OCI-M2 (cell line): ENCODE measurements around the gene CRX.
"Not testable (repeated sequence)": the region's sequence is repeated elsewhere in the genome, so short reads cannot be mapped to it uniquely, and the experiment has no call there.

Experiments used
- DNase-seq: peaks from one replicate; lab custom pipeline; 2025; ENCODE audit not compliant: unreplicated experiment; lab: John Stamatoyannopoulos, UW

The CRX gene

GRCh38 chr19:47803148-47803547 is 18.6 kb upstream of the CRX start:
- DNase-seq, result not testable (repeated sequence)

DNA sequence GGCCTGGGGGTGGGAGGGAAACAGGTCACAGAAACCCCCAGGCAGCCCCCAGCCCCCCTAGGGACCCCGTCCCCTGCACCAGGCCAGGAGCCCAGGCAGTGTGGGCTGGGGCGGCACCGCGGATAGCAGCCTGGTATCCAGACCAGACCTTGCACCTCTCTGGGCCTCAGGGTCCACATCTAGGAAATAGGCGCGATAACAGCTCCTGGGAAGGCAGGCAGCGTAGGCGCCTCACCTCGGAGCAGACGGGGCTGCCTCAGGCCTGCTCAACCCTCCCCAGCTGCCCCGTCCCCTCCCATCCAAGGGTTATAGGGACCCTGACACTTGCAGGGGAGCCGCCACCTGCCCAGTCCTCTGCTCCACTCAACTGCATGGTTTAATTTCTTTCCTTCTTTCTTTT is 18.1 kb upstream of the CRX start:
- not testable (repeated sequence) for DNase-seq

DNA sequence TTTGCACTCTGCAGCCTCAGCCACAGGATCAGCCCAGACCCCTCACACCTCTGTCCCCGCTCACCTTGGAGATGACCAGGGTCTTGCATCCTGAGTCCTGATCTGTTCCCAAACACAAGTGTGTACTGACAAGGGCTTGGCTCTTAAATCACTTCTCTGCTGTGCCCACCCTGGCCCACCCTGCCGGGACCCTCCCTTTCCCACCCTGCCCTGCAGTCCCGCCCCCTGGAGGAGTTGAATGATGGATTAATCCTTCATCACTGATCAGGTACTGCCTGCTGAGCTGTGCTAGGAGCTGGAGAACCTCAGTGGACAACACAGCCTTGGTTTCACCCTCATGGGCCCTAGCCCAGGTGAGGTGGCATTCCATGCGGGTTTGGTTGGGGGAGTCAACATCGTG is 17.3 kb upstream of the CRX start, which contains the start of gene TPRX1:
Gene TPRX1 (minus strand): TSS at position 101 of the 400 bp plus-strand sequence. CDS start 12 bp downstream, at position 89.
- DNase-seq, result not testable (repeated sequence)

DNA sequence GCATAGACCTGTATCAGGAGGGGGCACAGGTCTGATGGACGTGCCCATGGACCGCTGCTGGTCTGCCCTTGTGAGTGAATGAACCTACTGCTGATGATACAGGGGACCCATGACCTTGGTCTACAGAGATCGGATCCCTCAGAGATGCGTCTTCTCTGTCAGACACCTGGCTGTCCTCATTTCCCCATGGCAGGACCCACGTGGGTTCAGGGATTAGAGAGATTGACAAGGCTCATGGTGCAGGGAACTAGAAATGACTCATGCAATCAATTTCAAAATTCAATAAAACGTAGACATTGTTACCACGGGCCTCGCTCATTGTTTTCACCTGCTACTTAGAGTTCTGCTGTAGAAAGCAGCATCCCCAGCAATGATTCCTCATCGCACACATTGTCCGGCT is 16.4 kb upstream of the CRX start:
- DNase-seq, result no peak

- no peak for DNase-seq
Measured at GRCh38 chr19:47806435-47806834, 15.3 kb upstream of the CRX start.

DNA sequence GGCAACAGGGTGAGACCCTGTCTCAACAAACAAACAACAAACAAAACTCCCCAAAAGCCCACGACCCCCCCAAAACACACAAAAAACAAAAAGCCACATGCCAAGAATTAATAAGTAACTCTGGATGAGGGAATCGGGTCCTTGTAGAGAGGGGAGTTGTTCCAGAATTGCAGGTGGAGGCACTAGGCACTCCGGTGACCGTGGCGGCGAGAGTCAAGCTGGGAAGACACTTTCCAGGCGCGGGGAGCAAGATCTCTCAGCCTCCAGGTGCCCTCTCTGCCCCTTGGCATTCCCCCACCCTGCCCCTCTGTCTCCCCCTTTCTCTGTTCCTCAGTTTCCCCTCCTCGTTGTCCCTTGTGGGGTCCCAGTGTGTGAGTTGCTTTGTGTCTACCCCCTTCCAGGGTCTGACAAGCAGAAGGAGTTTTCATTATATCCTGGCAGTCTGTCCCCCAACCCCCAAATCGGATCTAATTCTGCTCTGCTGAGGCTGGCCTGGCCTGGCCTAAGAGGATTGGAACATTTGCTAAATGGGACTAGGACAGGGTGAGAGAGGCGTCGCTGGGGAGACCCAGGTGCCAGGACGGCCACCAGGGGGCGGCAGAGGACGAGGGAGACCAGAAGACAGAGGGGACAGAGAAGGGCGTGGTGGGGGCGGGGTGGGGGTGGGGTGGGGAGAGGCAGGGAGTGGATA is 8.3 kb upstream of the CRX start:
- peak; percentile 37 for DNase-seq

DNA sequence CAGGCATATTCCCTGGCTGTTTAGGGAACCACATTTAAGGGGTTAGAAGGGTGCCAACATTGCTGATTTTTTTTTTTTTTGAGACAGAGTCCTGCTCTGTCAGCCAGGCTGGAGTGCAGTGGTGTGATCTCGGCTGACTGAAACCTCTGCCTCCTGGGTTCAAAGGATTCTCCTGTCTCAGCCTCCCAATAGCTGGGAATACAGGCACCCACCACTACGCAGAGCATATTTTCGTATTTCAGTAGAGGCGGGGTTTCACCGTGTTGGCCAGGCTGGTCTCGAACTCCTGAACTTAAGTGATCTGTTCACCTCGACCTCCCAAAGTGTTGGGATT is 7.8 kb upstream of the CRX start:
- no peak for DNase-seq

DNA sequence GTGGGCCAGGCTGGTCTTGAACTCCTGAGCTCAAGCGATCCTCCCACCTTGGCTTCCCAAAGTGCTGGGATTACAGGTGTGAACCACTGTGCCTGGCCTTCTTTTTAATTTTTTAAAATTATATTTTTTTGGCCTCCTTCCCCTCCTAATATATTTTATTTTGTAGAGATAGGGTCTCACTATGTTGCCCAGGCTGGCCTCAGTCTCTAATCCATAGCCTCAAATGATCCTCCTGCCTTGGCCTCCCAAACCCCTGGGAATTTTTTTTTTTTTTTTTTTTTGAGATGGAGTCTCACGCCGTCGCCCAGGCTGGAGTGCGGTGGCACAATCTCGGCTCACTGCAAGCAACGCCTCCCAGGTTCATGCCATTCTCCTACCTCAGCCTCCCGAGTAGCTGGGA is 5.5 kb upstream of the CRX start:
- DNase-seq, result not testable (repeated sequence)

DNA sequence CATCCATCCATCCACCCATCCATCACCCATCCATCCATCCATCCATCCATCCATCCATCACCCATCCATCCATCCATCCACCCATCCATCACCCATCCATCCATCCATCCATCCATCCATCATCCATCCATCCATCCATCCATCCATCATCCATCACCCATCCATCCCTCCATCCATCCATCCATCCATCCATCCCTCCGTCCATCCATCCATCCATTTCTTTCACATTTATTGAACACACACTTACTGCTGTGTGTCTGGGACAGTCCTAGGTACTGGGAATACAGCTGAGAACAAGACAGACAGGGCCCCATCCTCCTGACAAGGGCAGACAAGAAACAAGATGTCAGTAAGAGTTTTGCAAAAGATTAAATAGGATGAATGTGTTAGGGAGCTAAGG is 3.5 kb upstream of the CRX start:
- DNase-seq, result not testable (repeated sequence)

DNA sequence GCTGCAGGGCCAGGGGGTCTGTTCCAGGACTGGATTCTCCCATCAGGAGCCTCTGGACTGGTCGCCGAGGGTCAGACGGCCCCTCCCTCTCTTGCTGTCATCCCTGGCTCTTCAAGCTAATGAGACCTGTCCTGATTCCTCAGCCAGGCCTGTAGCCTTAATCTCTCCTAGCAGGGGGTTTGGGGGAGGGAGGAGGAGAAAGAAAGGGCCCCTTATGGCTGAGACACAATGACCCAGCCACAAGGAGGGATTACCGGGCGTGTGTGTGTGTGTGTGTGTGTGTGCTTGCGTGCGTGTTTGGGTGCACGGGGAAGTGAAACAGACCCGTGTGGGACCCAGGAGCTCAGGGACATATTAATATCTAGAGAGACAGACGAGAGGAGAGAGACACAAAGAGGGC is 1.9 kb upstream of the CRX start:
- no peak for DNase-seq

DNA sequence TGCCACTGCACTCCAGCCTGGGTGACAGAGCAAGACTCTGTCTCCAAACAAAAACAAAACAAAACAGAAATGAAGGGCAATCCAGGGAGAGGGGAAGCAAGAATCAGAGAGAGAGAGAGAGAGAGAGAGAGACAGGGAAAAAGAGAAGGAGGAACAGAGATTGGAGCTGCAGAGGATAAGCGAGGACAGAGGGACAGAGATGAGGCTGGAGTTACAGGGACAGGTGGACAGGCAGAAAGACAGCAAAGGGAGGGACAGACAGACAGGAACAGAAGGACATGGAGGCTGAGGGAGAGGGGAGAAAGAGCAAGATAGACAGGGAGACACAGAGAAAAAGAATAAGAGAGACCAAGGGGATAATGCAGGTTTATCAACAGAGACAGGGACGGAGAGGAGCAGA is 1.3 kb upstream of the CRX start:
- DNase-seq, result no peak

DNA sequence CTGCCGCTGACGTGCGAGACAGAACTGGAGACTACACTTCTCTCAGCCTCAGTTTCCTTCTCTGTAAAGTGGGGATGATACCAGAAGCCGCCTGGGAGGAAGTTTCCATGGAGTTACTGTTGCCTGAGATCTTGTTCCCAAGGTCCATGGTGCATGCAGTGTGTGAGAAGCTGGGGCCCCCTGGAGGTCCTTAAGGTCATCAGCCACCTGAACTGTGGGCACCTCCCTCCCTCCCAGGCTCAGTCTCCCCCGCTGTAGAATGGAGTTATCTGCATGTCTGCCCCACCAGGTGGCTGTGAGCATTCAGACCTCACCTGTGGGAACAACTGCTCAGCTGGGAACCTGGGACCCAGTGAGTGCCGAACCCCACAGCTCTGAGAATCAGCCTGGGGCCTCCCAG is 2.7 kb downstream of the CRX start:
- DNase-seq, result no peak

DNA sequence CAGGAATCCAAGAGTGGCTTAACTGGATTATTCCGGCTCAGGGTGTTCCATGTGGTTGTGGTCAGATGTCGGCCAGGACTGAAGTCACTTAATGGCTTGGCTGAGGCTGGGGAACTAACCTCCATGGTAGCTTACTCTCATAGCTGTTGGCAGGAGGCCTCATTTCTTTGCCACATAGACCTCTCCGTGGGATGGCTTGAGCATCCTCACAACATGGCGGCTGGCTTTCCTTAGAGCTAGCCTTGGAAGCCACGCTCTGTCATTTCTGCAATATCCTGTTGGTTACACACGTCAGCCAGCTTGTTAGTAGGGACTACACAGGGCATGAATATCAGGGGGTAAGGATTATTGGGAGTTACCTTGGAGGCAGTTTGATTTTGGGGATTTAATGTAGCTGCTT is 5.1 kb downstream of the CRX start:
- DNase-seq, result no peak

DNA sequence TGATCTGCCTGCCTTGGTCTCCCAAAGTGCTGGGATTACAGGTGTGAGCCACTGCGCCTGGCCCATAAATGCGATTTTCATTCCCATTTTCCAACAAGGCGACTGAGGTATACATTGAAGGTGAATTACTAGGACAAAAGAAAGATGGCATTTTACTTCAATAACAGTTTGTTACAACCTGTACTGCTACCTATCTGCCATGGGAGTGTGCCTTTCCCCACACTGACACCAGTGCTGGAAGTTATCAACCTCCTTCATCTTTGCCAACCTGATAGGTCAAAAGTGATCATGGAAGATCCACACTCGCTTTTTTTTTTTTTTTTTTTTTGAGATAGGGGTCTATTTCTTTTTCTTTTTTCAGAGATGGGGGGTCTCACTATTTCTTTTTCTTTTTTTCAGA is 11.0 kb downstream of the CRX start:
- no peak for DNase-seq

- no peak for DNase-seq
Measured at GRCh38 chr19:47836038-47836437, 14.3 kb downstream of the CRX start.

- no peak for DNase-seq
Measured at GRCh38 chr19:47839411-47839810, 17.7 kb downstream of the CRX start.

DNA sequence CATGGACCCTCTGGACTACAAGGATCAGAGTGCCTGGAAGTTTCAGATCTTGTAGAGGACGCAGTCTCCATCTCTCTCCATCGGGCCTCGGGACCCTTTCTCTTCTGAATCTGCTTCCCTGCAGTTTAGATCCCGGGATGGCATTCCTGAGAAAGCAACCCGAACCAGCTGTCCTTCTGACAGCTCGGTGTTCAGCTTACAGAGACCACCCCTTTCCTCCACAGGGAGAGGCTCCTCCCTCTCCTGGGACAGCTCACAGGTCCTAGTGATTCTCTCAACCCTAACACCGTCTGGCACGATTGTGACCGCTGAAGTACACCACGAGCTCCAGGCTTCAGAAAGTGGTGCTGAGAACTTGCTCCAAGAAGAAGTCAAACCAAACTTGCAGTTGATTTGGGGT is 18.2 kb downstream of the CRX start:
- DNase-seq, result no peak

DNA sequence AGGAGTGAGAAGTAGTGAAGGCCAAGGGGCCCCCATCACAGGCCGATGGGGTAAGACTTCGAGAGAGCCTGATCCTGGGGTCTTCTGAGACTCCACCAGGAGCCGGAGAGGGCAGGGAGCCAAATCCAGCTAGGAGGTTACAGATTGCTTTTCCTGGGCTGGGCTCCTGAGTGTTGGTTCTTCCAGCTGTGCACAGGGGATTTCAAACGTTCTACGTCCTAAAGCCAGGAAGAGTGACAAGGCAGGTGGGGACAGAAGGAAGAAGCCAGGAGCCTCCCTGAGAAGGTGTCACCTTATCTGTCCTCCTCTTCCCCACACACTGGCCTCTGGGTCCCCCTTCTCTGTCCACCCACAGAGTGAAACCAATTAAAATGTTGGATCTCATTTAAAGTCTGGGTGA is 21.2 kb downstream of the CRX start:
- DNase-seq, result no peak

DNA sequence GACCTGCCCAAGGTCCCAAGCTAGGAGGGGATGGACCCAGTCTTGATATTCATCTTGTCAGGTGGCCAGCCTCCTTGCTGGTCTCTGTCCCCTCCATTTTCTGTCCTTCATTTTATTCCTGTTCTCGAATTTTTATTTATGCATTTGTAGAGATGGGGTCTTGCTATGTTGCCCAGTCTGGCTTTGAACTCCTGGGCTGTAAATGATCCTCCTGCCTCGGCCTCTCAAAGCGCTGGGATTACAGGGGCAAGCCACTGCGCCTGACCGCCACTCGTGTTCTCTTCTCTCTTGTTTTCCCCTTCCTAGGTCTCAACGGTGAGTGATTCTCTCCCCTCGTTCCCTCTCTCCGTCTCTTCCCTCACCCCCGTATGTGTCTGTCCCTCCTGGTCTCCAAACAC is 26.7 kb downstream of the CRX start:
- DNase-seq, result no peak

GRCh38 chr19:47848823-47849473 is 27.2 kb downstream of the CRX start:
- DNase-seq, result no peak

- DNase-seq, result no peak
Measured at GRCh38 chr19:47853003-47853402, 31.3 kb downstream of the CRX start.

DNA sequence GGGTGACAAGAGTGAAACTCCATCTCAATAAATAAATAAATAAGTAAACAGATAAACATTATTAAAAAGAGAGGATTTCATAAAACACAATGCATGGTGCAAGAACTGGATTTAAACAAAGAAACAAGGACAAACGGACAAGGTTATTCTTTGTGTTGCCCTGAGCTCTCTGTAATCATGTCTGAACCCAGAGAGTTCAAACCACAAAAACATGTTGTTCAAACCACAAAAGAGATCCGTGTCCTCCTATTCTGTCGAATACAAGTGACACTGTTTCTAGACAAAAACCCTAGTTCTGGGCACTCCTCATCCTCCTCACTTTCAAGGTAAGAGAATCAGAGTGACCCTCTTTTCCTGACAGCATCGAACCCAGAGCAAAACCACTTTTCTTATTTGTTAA is 32.7 kb downstream of the CRX start:
- no peak for DNase-seq

- not testable (repeated sequence) for DNase-seq
Measured at GRCh38 chr19:47858231-47858630, 36.5 kb downstream of the CRX start.
